GM10266 (cell line): ENCODE results near the gene GAB2.

Source experiments
- DNase-seq: peaks from one replicate; pipeline ENCODE4 v3.0.0; 2012; ENCODE audit errors: extremely low spot score
- TF ChIP-seq, protein P1 (sequence below): IDR thresholded peaks from 2 replicates; pipeline ENCODE4 v1.5.1; 2012; ENCODE audit warnings: mild to moderate bottlenecking, low read depth; ENCODE audit not compliant: control insufficient read depth, insufficient read depth; ENCODE audit errors: missing control alignments

GAB2 gene

DNA sequence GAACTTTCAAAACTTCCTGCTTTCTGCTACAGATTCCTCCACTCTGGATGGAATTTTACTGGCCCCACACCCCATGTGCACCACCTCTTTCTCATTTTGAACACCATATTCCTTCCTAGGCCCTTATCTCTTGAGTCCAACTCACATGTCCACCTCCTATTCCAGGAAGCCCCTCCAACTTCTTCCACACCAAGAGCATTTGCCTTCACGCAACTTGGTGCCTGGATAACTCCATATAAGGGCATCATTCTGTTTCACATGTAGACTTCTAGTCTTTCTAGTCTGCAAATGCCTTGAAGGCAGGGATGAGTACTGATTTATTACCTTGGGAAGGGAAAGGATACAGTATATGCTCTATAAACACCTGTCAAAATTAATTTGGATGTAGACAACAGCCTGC is 17.5 kb downstream of the GAB2 start:
- no peak for DNase-seq
- TF ChIP-seq, protein P1, sequence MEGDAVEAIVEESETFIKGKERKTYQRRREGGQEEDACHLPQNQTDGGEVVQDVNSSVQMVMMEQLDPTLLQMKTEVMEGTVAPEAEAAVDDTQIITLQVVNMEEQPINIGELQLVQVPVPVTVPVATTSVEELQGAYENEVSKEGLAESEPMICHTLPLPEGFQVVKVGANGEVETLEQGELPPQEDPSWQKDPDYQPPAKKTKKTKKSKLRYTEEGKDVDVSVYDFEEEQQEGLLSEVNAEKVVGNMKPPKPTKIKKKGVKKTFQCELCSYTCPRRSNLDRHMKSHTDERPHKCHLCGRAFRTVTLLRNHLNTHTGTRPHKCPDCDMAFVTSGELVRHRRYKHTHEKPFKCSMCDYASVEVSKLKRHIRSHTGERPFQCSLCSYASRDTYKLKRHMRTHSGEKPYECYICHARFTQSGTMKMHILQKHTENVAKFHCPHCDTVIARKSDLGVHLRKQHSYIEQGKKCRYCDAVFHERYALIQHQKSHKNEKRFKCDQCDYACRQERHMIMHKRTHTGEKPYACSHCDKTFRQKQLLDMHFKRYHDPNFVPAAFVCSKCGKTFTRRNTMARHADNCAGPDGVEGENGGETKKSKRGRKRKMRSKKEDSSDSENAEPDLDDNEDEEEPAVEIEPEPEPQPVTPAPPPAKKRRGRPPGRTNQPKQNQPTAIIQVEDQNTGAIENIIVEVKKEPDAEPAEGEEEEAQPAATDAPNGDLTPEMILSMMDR = no peak

DNA sequence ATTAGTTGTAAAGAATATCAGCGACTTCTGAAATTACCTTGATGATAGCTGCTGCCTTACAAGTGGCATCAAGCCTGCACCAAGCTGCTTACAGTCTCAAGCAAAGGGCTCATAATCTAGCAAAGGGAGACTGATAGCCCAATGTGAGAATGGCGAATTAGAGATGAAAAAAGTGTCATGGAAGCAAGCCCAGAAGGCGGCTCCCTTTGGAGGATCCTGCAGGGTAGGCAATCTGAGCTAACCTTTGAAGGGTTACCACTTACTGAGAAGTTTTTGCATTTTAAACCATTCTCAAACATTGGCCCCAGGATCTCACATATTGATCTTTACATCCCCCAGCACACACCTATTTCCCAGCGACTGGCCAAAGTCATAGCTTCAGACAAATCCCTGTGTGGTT is 18.5 kb downstream of the GAB2 start:
- TF ChIP-seq, protein P1 = no peak
- no peak for DNase-seq

DNA sequence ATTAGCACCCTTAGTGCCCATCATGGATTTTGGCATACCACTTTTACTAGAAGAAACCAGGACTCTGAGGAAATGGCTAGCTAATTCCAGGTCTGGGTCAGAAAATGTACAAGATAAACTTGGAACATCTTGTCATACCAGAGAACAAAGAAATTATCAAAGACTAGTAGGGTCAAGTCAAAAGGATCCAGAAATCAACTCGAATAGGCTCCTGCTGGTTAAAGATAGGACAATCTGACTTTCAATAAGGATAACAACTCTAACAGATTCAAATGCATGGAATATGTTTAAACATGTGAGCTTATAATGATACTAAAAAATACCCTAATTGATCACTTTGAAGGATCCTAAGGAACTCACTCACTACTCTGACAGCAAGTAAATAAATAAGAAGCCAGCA is 18.9 kb downstream of the GAB2 start:
- TF ChIP-seq, protein P1 = no peak

DNA sequence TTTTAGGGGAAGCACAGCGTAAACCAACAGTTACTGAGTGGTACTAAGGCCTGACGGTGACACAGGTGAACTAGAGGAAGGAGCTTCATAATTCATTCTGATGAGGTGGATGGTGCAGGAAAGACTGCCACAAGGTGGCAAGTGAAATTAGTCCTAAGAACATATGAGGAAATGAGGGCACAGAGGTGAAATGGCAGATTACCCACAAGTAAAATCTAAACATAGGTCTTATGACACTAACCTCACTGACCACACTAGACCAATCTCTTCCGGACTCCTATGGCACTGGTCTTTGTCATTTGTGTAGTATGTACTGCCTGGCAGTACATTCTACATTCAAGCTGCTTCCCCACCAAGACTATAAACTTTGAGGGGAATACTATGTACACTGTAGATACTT is 20.2 kb downstream of the GAB2 start:
- DNase-seq = no peak
- TF ChIP-seq, protein P1 = no peak

More for the DNA sequence above, 18.9 kb downstream of the GAB2 start:
- no peak for DNase-seq

DNA sequence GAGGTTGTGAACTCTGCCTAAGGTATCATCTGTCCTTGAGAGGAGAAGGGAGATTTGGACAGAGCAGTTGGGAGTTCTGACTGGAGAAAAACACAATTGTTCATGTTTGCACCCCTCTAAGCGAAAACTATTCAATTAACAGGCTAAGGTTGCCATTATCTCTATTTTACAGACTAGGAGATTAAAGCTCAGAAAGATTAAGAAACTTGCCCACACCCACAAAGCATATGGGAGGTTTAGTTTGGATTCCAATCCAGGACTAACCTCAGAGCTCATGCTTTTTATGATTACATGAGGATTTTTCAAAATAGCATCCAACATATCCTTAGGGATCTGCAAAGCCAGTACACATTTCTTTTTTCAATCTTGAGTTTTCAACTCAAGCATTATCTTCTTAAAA is 22.0 kb downstream of the GAB2 start:
- no peak for DNase-seq
- TF ChIP-seq, protein P1 = no peak

DNA sequence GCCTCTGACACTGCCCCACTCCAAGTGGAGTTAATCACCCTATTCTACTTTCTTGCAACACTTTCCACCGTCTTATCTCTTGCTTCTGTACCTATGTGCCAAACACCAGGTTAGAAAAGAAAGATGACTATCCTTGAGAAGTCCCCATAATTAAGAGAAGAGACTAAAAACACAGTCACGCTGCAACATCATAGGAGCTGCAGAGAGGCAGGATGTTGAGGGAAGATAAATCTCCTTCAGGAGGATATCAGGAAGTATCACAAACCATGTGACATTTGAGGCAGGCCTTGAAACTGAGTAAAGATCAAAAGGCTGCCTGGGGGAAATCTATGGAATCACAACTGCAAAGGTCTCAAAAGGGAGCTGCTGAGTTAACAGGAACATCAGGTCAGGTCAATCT is 24.8 kb downstream of the GAB2 start:
- no peak for DNase-seq
- TF ChIP-seq, protein P1 = no peak

DNA sequence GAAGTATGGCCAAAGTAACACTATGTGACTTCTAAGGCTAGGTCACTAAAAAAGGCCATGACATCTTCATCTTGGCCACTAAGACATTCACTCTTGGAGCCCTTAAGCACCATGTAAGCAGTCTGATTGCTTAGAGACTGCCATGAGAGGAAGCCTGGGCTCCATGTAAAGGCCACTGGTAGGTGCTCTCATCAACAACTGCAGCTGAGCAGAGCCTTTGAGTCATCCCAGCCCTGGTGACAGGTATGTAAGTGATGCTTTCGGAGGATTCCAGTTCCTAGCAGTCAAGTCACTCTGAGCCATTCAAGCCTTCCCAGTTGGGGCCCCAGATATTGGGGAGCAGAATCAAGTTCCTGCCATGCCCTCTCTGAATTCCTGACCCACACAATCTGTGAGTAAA is 26.2 kb downstream of the GAB2 start:
- TF ChIP-seq, protein P1 = no peak
- DNase-seq = no peak

DNA sequence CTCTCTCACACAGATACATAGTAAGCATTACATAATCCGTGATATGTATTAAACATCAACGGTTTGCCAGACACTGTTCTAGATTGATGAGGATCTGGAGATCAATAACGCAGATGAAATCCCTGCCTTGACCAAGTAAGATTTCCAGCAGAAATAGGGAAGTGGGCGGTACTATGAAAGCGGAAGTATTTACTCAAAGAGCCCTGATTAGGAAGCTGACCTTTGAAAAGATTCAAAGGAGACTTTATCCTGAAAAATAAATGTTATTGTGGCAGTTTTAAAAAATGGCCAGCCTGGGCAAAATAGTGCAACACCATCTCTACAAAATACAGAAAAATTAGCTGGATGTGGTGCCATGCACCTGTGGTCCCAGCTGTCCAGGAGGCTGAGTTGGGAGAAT is 26.8 kb downstream of the GAB2 start:
- DNase-seq = no peak
- TF ChIP-seq, protein P1 = no peak
